Left lung (tissue), 10 donors: ENCODE data around the gene IBTK. TPM values are rescaled to one million over a fixed set of nuclear protein-coding genes. Genes with fewer than 3 reads are reported as not detected.
A peak's percentile ranks its signal among the peaks of the same experiment; 100 is the strongest.

Source experiments
- ATAC-seq: fragments of 200-7000 bp; cut with Tn5 transposase; one replicate; pipeline ENCODE4 v1.9.1; 2020; ENCODE audit warnings: moderate library complexity
- DNase-seq, 4 donors: peaks; one replicate each; pipeline ENCODE4 v3.0.0-alpha.2; 2013 to 2020
- H3K27ac ChIP-seq, 2 donors: fragments of 200-600 bp; sonication (generic) in 1 of 2; one replicate each; pipeline versions ENCODE4 v1.5.0 to v1.8.0; 2020 to 2021
- H3K27me3 ChIP-seq, 2 donors: fragments of 200-600 bp; sonication (generic) in 1 of 2; one replicate each; pipeline versions ENCODE4 v1.5.0 to v1.8.0; 2020 to 2021
- H3K36me3 ChIP-seq, 2 donors: fragments of 200-600 bp; sonication (generic) in 1 of 2; one replicate each; pipeline versions ENCODE4 v1.5.0 to v1.8.0; 2020 to 2021
- H3K4me1 ChIP-seq, 2 donors: fragments of 200-600 bp; one replicate each; pipeline ENCODE4 v1.8.0; 2021
- H3K4me3 ChIP-seq, 2 donors: fragments of 200-600 bp; sonication (generic) in 1 of 2; one replicate each; pipeline versions ENCODE4 v1.5.0 to v1.8.0; 2020 to 2021; ENCODE audit warnings: mild to moderate bottlenecking in 1 of 2
- H3K9me3 ChIP-seq, 2 donors: fragments of 200-600 bp; sonication (generic) in 1 of 2; one replicate each; pipeline versions ENCODE4 v1.5.0 to v1.8.0; 2020 to 2021
- CTCF ChIP-seq, 2 donors: fragments of 200-600 bp; sonication (generic) in 1 of 2; IDR thresholded peaks; one replicate each; pipeline versions ENCODE4 v1.5.0 to v1.8.0; 2021; ENCODE audit warnings: antibody characterized with exemption in 2 of 2
- intact Hi-C, 2 donors: fragments of 100-400 bp; cut with DNase I; formaldehyde crosslinking; loops; one replicate each; pipeline versions ENCODE4 v1.11.2 to v1.14.2; 2022
- polyA plus RNA-seq, 6 donors: library from polyadenylated mRNA; unstranded; fragments of 120-200 nt; gene quantifications; one replicate each; pipeline ENCODE4 v1.2.1, GENCODE V29; 2013; ENCODE audit not compliant: insufficient read length in 6 of 6
- total RNA-seq, 2 donors: library from RNA; stranded (reverse); fragmentation: NEBNext Ultra II Directional; extraction: Animal tissue kit (Norgen Biotek cat#: 25700); gene quantifications; one replicate each; pipeline ENCODE4 v1.2.1, GENCODE V29; 2021
- donor health status: DM: no; HTN: yes; CAD: no.
- donor health status: DM: no; HTN: no; CAD: no.

The IBTK gene
- total and polyA plus RNA-seq, 8 donors, result 34.9 to 46.8 (median 42.8) TPM

- peaks cover 6 to 10% of the 10 kb centered on the region in 2 donors for H3K4me1 ChIP-seq
- no peaks in the 10 kb centered on the region for H3K27me3 ChIP-seq
- intact Hi-C loops, result loop anchor here in 1 of 2 donors (5.0 kb wide), 1 partner anchor 805 kb away; no protein-coding TSS in a partner anchor
- no peak for ATAC-seq
- H3K27ac ChIP-seq, result no peak overlapping the region
- no peaks in the 10 kb centered on the region for H3K9me3 ChIP-seq
- TF ChIP-seq CTCF (IDR thresholded peaks at IDR 0.05), result peak; percentile 37 to 40
- H3K4me3 ChIP-seq, result no peak overlapping the region
- H3K36me3 ChIP-seq, result no peaks in the 10 kb centered on the region
- DNase-seq, result peak in 1 of 4 donors; percentile 30
Observed at GRCh38 chr6:82251942-82252341, 4.4 kb upstream of the IBTK start.

- Histone ChIP-seq H3K36me3 (peaks cover 0 to 4% of the 10 kb centered on the region in 2 donors), H3K27me3 (no peaks in the 10 kb centered on the region), H3K27ac (no peak overlapping the region), H3K4me3 (no peak overlapping the region), H3K9me3 (no peaks in the 10 kb centered on the region), H3K4me1 (peaks cover 22 to 30% of the 10 kb centered on the region in 2 donors)
- no peak for DNase-seq
- intact Hi-C loops, result loop anchor here in 1 of 2 donors (5.0 kb wide), 1 partner anchor 808 kb away; no protein-coding TSS in a partner anchor
- no peak for ATAC-seq
- no peak for TF ChIP-seq CTCF (IDR thresholded peaks at IDR 0.05)
Observed at GRCh38 chr6:82249381-82250253, 2.1 kb upstream of the IBTK start.

GRCh38 chr6:82248273-82248735 is 760 bp upstream of the IBTK start:
- peaks cover 25 to 43% of the 10 kb centered on the region in 2 donors for H3K4me1 ChIP-seq
- H3K36me3 ChIP-seq, result peaks cover 0 to 4% of the 10 kb centered on the region in 2 donors
- no peaks in the 10 kb centered on the region for H3K27me3 ChIP-seq
- H3K27ac ChIP-seq, result peak overlapping the region; percentile 93 to 95
- intact Hi-C loops, result no loop called here
- no peak for TF ChIP-seq CTCF (IDR thresholded peaks at IDR 0.05)
- H3K4me3 ChIP-seq, result peak overlapping the region; percentile 64 to 72
- no peaks in the 10 kb centered on the region for H3K9me3 ChIP-seq
- DNase-seq (no peak), ATAC-seq (peak; percentile 57)

- peak; percentile 64 for ATAC-seq
- intact Hi-C loops, result no loop called here
- peaks cover 0 to 4% of the 10 kb centered on the region in 2 donors for H3K36me3 ChIP-seq
Observed at GRCh38 chr6:82246802-82247504, 591 bp downstream of the IBTK start.

More at GRCh38 chr6:82246802-82247504, 591 bp downstream of the IBTK start:
- Histone ChIP-seq H3K4me3 (peak overlapping the region; percentile 64 to 72), H3K4me1 (peaks cover 25 to 45% of the 10 kb centered on the region in 2 donors), H3K9me3 (no peaks in the 10 kb centered on the region), H3K27ac (peak overlapping the region; percentile 93 to 95), H3K27me3 (no peaks in the 10 kb centered on the region)
- no peak for TF ChIP-seq CTCF (IDR thresholded peaks at IDR 0.05)
- peak in 3 of 4 donors; percentile 64 to 88 (median 66) for DNase-seq
